NK-92 treated with Interleukin-12 subunit alpha and Interleukin-12 subunit beta, amount 100 ng/mL, for 24 hours (cell line): ENCODE results near the gene NDUFS6.

ENCODE experiments used
- DNase-seq: peaks from one replicate; lab custom pipeline; 2025; lab: John Stamatoyannopoulos, UW

The NDUFS6 gene

GRCh38 chr5:1801222-1801966, at the start of gene NDUFS6:
Gene NDUFS6 (plus strand): TSS chr5:1801407. CDS start chr5:1801418, 11 bp downstream.
- DNase-seq: peak; percentile 76

GRCh38 chr5:1751864-1752822, 49.1 kb upstream of the NDUFS6 start:
- DNase-seq: no peak

GRCh38 chr5:1752881-1753280, 48.3 kb upstream of the NDUFS6 start:
- DNase-seq: no peak

GRCh38 chr5:1753490-1753889, 47.7 kb upstream of the NDUFS6 start:
- DNase-seq: no peak

- no peak for DNase-seq
Observed at GRCh38 chr5:1754531-1755220, 46.5 kb upstream of the NDUFS6 start.

- no peak for DNase-seq
Observed at GRCh38 chr5:1755321-1755949, 45.8 kb upstream of the NDUFS6 start.

- no peak for DNase-seq
Observed at GRCh38 chr5:1756481-1756880, 44.7 kb upstream of the NDUFS6 start.

GRCh38 chr5:1757511-1757910, 43.7 kb upstream of the NDUFS6 start:
- no peak for DNase-seq

GRCh38 chr5:1758574-1758973, 42.6 kb upstream of the NDUFS6 start:
- DNase-seq: no peak

GRCh38 chr5:1759378-1759970, 41.7 kb upstream of the NDUFS6 start:
- no peak for DNase-seq

- DNase-seq: no peak
Observed at GRCh38 chr5:1760231-1760630, 41.0 kb upstream of the NDUFS6 start.

- DNase-seq: no peak
Observed at GRCh38 chr5:1760656-1761452, 40.4 kb upstream of the NDUFS6 start.

GRCh38 chr5:1761453-1761755, 39.8 kb upstream of the NDUFS6 start:
- DNase-seq: no peak

- no peak for DNase-seq
Observed at GRCh38 chr5:1762121-1762882, 38.9 kb upstream of the NDUFS6 start.

GRCh38 chr5:1762883-1763547, 38.2 kb upstream of the NDUFS6 start:
- no peak for DNase-seq

- no peak for DNase-seq
Observed at GRCh38 chr5:1763548-1763911, 37.7 kb upstream of the NDUFS6 start.

GRCh38 chr5:1763960-1764605, 37.1 kb upstream of the NDUFS6 start:
- no peak for DNase-seq

GRCh38 chr5:1764606-1764960, 36.6 kb upstream of the NDUFS6 start:
- no peak for DNase-seq
